GM04504 (cell line): ENCODE results near the gene MYEOV.

Source experiments
- DNase-seq: peaks from one replicate; pipeline ENCODE4 v3.0.0-alpha.2; 2012; ENCODE audit warnings: low read depth

Gene MYEOV

GRCh38 chr11:69293819-69294505 is at the start of gene MYEOV:
TSS of gene MYEOV (plus strand) at chr11:69294155. CDS start at chr11:69295355, 1,200 bp downstream.
- no peak for DNase-seq

DNA sequence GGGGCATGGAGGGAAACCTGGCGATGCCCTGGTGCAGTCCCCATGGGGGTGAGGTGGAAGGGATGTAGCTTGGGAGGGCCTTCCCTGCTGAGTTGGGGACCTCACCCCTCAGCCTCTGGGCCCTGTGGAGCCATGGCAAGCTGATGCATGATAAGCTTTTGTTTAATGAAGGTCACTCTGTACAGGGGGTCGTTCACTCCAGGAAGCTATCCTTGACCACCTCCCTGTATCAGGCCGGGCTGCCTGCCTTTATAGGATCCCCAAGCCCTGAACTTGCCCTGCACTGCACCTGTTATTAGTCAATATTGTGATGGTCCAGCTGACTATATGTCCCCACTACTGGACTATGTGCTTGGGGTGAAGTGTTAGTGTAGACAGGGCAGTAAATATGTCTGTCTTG is 49.7 kb upstream of the MYEOV start:
- DNase-seq, result no peak

DNA sequence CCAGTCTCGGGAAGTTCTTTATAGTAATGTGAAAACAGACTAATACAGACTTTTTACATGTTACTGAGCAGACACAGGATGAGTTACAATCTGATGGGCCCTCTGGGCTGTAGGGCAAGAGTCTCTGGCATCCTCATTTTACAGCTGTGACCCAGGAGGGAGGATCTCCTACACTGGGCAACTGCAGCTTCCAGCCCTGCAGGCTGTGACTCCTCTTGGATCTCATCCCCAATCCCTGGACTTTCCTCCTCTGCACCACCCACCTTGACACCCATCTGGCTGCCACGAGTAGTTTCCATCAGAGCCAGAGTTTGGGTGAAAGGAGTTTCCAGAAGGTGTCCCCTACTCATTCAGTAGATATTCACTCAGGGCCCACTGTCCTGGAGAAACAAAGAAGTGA is 48.9 kb upstream of the MYEOV start:
- DNase-seq, result no peak

DNA sequence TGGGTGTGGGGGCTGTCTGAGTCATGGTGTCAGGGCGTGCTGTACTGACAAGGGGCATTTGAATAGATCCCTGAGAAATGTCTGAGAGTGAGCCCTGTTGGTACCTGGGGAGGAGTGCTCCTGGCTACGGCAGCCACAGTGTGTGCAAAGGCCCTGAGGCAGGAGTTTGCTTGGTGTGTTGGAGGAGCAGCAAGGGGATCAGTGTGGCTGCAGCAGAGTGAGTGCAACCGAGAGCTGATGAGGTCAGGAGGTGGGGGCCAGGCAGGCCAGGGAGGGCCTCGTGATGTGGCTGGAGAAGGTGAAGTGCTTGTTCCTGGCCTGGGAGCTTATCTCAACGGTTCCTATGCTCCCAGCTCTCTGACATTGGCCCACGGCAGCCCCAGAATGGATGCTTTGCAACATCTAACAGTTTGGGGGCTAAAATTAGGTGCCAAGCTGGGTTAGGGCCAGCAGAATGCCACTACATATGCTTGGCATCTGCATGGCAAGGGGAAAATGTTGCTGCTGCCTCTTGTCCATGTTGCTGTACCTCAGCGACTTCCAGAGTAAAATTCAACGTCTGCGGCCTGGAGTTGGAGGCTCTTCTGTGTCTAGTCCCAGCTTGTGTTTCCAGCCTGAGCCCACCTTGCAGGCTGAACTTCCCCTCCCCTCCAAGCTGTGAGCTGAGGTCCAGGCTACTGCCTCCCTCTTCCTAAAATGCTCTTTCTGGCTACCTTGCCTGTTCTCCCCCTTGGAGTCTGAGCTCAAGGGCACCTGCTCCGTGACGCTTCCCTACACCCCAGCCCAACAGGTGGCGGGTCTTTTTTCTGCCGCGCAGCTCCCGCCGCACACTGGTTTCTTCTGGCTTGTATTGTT is 48.2 kb upstream of the MYEOV start:
- no peak for DNase-seq

- no peak for DNase-seq
Observed at GRCh38 chr11:69249311-69250185, 44.4 kb upstream of the MYEOV start.

DNA sequence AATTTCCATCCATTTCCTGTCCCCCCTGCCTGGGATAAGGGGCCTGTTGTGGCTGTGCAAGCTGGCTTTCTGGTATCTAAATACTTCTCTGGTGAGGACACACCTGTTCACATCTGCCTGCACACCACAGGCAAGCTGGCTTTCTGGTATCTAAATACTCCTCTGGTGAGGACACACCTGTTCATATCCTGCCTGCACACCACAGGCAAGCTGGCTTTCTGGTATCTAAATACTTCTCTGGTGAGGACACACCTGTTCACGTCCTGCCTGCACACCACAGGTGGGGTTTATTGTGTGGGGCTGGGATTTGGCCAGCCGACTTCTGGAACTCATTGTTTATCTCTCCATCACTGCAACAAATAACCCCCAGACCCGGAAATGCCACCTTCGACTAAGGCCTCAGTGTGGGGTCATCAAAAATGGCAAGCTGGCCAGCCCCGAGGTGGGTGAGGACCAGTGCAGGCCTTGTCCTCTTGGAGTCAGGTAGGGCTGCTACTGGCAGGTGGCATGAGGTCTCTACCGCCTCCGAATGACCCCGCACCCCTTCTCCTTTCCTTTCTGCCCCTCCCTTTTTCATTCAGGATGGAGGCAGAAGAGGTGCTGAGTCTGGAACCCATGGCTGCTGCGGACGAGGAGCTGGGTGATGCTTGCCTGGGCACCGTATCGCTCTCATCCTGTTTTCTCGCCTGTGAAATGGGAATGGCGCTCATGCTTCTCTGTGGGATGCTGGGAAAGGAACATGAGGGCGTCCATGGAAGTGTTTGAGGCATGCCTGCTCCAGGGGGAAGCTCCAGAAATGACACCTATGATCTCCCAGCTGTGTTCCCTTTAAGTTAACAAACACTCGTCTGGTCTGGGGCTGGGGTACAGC is 43.5 kb upstream of the MYEOV start:
- DNase-seq, result no peak

GRCh38 chr11:69251057-69251393 is 42.9 kb upstream of the MYEOV start:
- DNase-seq, result no peak

DNA sequence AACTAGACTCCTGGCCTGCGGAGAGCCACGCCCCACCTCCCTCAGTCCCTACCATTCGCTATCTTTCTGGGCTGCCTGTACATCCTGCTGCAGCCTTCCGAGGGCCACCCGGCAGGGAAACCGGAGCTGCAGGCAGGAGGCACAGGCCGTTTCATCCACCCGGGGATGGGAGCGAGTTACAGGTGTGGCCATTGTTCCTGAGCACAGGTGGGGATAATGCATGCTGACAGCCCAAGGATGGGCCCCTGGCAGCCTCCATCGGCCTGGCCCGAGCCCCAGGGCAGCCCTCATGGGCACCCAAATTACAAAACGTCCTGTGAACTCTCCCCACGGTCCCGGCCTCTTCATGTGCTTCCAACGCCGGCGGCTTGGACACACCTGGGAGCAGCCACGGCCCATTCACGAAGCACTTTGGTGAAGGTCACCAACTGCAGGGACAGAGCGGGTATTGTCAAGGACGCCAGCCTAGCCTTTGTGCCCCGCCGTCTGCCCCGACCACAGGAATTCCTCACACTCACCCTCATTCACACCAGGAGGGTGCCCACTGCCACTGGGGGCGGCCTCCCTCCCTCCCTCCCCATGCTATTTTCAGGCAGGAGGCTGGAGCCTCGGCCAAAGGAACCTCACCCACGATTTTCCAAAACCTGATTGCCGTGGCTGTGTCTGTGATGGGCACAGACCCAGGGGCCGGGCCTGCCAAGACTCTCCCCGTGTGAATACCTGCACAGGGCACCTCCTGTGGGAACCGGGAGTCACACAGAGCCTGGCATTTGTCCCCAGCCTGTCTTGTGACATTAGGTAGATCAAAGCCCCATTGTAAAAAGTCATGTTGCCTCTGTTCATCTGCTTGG is 42.1 kb upstream of the MYEOV start:
- DNase-seq, result no peak

DNA sequence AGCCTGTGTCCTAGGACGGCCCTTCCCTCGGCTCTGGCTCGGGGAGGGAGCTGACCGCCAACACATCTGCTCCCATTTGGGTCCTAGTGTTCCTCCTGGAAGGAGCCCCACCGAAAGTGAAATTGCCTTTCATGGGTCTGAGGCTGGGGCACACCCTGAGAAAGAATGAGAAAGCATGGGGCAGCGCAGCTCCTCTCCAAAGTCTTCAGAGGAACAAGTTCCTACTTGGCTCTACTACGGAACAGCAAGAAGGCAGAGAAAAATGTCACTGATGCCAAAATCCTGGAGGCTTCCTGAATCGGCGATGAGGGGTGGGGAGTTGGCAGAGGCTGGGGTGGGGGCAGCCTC is 41.5 kb upstream of the MYEOV start:
- DNase-seq, result no peak

GRCh38 chr11:69253028-69253427 is 40.9 kb upstream of the MYEOV start:
- peak; percentile 18 for DNase-seq

DNA sequence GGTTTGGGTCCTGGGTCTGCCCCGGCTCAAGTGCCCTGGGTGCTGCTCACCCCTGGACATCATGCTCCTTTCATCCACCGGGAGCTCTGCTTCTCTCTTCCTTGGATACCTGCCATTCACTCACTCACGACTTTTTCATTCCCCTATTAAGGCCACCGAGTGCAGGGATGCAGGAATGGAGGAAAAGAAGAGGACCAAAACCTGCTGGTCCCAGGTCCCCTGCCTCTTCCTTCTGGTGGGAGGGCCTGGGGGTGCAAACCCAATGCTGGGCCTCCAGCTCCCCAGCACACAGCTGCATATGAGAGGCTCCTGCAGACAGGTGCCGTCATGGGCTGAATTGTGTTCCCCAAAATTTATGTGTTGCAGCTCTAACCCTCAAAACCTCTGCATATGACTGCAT is 36.8 kb upstream of the MYEOV start:
- no peak for DNase-seq

DNA sequence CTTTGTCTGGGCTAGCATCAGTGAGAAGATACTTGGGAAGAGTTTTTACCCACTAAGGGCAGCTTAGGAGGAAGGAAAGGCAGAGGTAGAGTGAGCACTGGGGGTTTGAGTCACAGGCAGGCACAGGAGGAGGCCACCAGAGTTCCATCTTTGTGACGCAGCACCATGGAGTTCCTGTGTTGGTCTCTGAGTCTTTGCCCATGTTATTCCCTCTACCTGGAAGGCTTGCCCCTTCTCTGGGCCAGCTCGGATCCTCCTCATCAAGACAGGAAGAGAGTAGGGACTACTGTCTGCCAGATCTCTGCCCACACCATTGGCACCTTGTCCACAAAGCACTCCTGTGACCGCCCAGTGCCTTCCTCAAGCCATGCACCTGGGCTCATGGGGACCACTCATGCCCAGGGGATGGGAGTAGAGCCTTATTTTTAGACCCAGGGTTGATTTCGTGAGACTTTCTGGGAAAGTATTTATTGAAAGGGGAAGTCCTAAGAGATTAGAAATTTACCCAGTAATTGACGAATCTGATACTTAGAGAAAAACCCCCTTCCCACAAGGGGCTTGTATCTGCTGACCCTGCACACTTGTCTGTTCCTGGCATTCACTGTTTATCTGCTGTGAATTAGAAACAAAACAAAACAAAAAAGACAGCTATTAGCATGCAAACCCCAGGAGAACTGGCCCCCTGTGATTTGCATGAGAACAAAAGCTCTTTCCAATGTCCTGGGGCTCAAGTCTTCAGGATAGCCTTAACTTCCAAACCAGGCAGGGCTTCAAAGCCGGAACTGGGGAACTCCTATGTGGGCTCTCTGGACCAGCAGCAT is 35.9 kb upstream of the MYEOV start:
- DNase-seq, result no peak

GRCh38 chr11:69259096-69259495 is 34.9 kb upstream of the MYEOV start:
- DNase-seq, result no peak

- DNase-seq, result no peak
Observed at GRCh38 chr11:69260622-69261021, 33.3 kb upstream of the MYEOV start.

- no peak for DNase-seq
Observed at GRCh38 chr11:69261116-69261515, 32.8 kb upstream of the MYEOV start.

- no peak for DNase-seq
Observed at GRCh38 chr11:69262918-69263735, 30.8 kb upstream of the MYEOV start.

- no peak for DNase-seq
Observed at GRCh38 chr11:69263736-69264052, 30.3 kb upstream of the MYEOV start.

- no peak for DNase-seq
Observed at GRCh38 chr11:69264486-69264885, 29.5 kb upstream of the MYEOV start.

GRCh38 chr11:69265210-69265609 is 28.7 kb upstream of the MYEOV start:
- DNase-seq, result no peak
